Ovary (tissue), 9 donors: ENCODE results near the gene OR2V2. TPM values are rescaled to one million over a fixed set of nuclear protein-coding genes. Genes with fewer than 3 reads are reported as not detected.

Experiments used
- DNase-seq, 5 donors: peaks; one replicate each; pipeline ENCODE4 v3.0.0-alpha.2; 2019 to 2020
- H3K27ac ChIP-seq, 2 donors: fragments of 200-600 bp; one replicate each; pipeline versions ENCODE4 v1.5.1 to v1.8.0; 2019 to 2022
- H3K27me3 ChIP-seq: fragments of 200-600 bp; one replicate; pipeline ENCODE4 v1.8.0; 2022
- H3K36me3 ChIP-seq: fragments of 200-600 bp; sonication (generic); one replicate; pipeline ENCODE4 v1.5.1; 2019
- H3K4me1 ChIP-seq: one replicate; pipeline ENCODE4 v1.8.1; 2013; ENCODE audit warnings: mild to moderate bottlenecking, moderate library complexity; ENCODE audit not compliant: insufficient read depth
- H3K4me3 ChIP-seq: fragments of 200-600 bp; sonication (generic); one replicate; pipeline ENCODE4 v1.5.1; 2017
- H3K9me3 ChIP-seq, 2 donors: fragments of 200-600 bp in 1 of 2; sonication (generic) in 1 of 2; one replicate each; pipeline versions ENCODE4 v1.5.1 to v1.8.1; 2013 to 2019; ENCODE audit warnings: mild to moderate bottlenecking in 1 of 2, moderate library complexity in 1 of 2
- EP300 ChIP-seq: sonication (generic); formaldehyde crosslinking; IDR thresholded peaks from one replicate; pipeline ENCODE4 v1.6.1; 2017; ENCODE audit warnings: antibody characterized with exemption
- POLR2A ChIP-seq: fragments of 450-650 bp; IDR thresholded peaks from one replicate; pipeline ENCODE4 v1.6.1; 2017; ENCODE audit warnings: antibody characterized with exemption, mild to moderate bottlenecking, moderate library complexity
- WGBS, 3 donors: extraction: QIAGEN DNeasy Blood & Tissue Kit in 1 of 3; methylation state at CpG; one replicate each; pipeline versions ENCODE4 v1.1.5 to v1.1.7; 2013 to 2017; 5-methylcytosine and 5-hydroxymethylcytosine counted together
- intact Hi-C, 4 donors: fragments of 100-400 bp; cut with DNase I; formaldehyde crosslinking; loops; one replicate each; pipeline versions ENCODE4 v1.11.0 to v1.15.1; 2022 to 2023
- polyA plus RNA-seq, 2 donors: library from polyadenylated mRNA; stranded (reverse); fragments of 200-250 nt in 1 of 2; fragments of 350-450 nt in 1 of 2; fragmentation: Illumina TruSeq in 1 of 2; extraction: RNeasy Lipid Tissue Mini Kit (QIAGEN cat#74804) in 1 of 2; gene quantifications; one replicate each; pipeline ENCODE4 v1.2.3, GENCODE V29; 2013 to 2014
- total RNA-seq, 7 donors: library from RNA; depleted of rRNA in 2 of 7; stranded (reverse); fragments of >200 nt in 2 of 7; fragmentation: NEBNext Ultra II Directional in 3 of 7; extraction: Animal tissue kit (Norgen Biotek cat#: 25700) in 3 of 7; gene quantifications; one replicate each; pipeline versions ENCODE4 v1.1.0 to v1.2.4, GENCODE V29; 2016 to 2023
- TF ChIP-seq, protein P1 (sequence below), 3 donors: fragments of 450-650 bp in 2 of 3; fragments of 200-600 bp in 1 of 3; IDR thresholded peaks; one replicate each; pipeline versions ENCODE4 v1.5.1 to v1.8.0; 2016 to 2022; ENCODE audit warnings: antibody characterized with exemption in 3 of 3, mild to moderate bottlenecking in 1 of 3
- donor health status: DM: no; HTN: no; CAD: no; lungs with moderate emphysema.
- donor health status: DM: no; HTN: no; CAD: no.
- donor health status: Bipolar disorder and iron deficiency.
- donor health status: DM: yes; HTN: yes; CAD: no.
- donor health status: DM: no; HTN: no; CAD: no.
- donor health status: DM: yes; HTN: yes; CAD: no.

OR2V2 gene
- total and polyA plus RNA-seq, 9 donors: 0.80 TPM; not detected in 8

DNA sequence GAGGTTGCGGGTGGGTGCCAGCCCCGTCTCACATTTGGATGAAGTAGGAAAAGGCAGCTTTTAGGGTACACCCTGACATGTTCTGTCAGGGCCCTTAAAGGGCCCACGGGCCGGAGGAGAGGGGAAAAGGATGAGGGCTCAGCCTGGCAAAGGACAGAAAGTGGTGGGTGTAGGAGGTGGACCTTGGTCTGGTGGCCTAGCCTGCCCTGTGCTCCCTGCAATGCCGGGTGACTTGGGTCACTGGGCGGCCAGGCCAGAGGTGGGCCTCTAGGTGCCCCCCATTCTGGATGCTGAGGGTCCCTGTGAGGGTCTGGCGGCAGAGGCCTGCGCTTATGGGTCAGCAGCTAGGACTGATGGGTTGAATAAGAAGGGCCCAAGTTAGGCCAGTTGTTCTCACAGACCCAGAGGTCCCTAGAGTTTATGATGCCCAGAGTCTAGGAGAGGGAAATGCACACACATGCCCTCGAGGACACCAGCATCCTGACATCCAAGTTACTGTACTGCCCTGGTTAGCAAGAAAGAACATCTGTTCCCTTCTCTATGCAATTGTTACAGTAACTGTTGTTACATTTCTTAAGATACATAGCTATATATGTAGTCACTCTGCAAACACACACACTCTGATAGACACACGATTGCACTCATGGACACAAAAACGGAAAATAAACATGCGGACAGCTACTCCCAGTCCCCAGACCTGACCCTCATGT, 45.1 kb downstream of the OR2V2 start:
- 42 to 56% (median 49%) methylated on average over 12 of the region's 12 CpGs for WGBS, 3 donors
- no peak for TF ChIP-seq EP300
- TF ChIP-seq POLR2A: no peak
- TF ChIP-seq, protein P1, sequence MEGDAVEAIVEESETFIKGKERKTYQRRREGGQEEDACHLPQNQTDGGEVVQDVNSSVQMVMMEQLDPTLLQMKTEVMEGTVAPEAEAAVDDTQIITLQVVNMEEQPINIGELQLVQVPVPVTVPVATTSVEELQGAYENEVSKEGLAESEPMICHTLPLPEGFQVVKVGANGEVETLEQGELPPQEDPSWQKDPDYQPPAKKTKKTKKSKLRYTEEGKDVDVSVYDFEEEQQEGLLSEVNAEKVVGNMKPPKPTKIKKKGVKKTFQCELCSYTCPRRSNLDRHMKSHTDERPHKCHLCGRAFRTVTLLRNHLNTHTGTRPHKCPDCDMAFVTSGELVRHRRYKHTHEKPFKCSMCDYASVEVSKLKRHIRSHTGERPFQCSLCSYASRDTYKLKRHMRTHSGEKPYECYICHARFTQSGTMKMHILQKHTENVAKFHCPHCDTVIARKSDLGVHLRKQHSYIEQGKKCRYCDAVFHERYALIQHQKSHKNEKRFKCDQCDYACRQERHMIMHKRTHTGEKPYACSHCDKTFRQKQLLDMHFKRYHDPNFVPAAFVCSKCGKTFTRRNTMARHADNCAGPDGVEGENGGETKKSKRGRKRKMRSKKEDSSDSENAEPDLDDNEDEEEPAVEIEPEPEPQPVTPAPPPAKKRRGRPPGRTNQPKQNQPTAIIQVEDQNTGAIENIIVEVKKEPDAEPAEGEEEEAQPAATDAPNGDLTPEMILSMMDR (IDR thresholded peaks at IDR 0.05): no peak
- Histone ChIP-seq H3K4me3 (peak overlapping the region; percentile 79), H3K4me1 (peaks cover 7% of the 10 kb centered on the region), H3K27ac (peak overlapping the region; percentile 75 to 91), H3K36me3 (no peaks in the 10 kb centered on the region), H3K27me3 (no peaks in the 10 kb centered on the region), H3K9me3 (no peaks in the 10 kb centered on the region)
- intact Hi-C loops: no loop called here
- DNase-seq: peak in 1 of 5 donors; percentile 50

DNA sequence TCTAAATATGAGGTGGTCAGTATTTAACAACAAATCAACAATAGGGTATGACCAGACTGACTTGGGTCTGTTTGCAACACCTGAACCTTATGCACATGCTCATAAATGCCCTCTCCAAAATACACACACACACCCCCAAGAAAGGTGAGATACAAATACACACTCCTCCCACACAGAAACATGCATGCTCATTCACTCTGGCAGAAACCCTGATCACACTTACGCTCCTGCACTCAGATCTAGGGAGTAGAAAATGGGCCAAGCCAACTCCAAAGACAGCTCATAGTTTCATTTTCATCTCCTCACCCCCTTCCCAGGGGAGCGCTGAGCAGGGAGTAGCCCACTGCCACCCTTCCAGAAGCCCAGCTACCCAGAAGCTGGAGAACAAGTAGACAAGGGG, 46.3 kb downstream of the OR2V2 start:
- intact Hi-C loops: no loop called here
- Histone ChIP-seq H3K4me3 (no peak overlapping the region), H3K36me3 (no peaks in the 10 kb centered on the region), H3K4me1 (peaks cover 7% of the 10 kb centered on the region), H3K27me3 (no peaks in the 10 kb centered on the region), H3K9me3 (no peaks in the 10 kb centered on the region), H3K27ac (no peak overlapping the region)
- 84 to 93% (median 88%) methylated on average over 2 of the region's 2 CpGs for WGBS, 3 donors
- no peak for TF ChIP-seq POLR2A
- TF ChIP-seq, protein P1 (IDR thresholded peaks at IDR 0.05): no peak
- TF ChIP-seq EP300: no peak
- DNase-seq: no peak

DNA sequence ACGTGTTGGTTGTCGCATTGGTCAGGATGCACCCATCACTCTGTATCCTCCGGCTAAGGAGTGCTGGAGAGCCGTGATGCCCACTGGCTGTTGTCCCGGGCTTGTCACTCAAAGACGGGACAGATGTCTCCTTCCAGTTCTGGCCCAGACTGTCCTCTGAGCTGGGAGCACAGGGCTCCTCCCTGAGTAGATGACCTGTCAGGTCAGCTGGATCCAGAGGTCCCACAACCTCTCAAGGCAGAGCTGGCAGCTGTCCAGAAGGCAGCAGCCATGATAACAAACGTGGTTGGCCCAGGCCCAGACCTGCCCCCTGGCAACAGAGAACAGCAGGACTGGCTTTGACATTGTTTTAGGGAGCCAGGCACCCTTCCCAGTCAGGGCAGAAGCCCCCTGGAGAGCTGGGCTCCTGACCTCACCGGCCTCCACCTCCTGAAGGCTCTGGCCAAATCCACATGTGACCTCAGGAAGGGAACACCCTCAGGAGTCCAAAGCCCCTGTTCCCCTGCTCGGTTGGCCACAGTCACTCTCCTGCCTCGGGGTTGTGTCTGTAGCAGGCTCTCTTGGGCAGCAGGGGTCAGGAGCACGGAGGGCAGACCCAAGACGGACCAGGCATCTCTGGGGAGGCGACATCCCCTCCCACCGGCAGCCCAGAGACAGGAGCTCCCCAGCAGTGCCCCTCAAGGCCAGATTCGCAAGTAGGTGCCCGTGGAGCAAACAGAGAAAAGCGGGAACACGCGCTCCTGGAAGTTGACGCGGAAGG, 47.3 kb downstream of the OR2V2 start:
- Histone ChIP-seq H3K27ac (no peak overlapping the region), H3K9me3 (no peaks in the 10 kb centered on the region), H3K36me3 (no peaks in the 10 kb centered on the region), H3K27me3 (no peaks in the 10 kb centered on the region), H3K4me3 (no peak overlapping the region), H3K4me1 (peaks cover 7% of the 10 kb centered on the region)
- WGBS, 3 donors: 57 to 64% (median 63%) methylated on average over 21 of the region's 21 CpGs
- DNase-seq: peak in 2 of 5 donors; percentile 59 to 64
- intact Hi-C loops: no loop called here
- no peak for TF ChIP-seq EP300

DNA sequence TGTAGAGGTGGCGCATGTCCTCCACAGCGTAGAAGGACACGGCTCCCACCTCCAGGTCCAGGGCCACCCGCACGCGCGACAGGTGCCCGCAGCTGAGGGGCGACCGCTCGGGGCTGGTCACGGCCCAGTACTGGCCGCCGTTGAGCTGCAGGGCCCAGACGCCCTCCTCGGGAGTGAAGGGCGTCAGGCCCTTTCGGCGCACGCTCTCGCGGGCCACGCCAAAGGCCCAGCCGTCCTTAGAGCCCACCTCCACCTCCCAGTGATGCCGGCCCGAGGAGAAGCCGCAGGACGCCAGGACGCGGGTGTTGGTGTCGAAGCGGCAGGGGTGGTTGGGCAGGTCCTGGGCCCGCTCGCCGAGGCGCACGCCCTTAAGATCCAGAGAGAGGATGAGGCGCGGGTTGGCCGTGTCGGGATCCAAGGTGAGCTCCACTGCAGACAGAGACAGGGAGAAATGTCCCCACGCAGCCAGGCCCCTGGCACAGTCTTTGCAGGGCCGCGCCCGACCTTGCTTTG, 47.9 kb downstream of the OR2V2 start:
- Histone ChIP-seq H3K36me3 (no peaks in the 10 kb centered on the region), H3K27ac (no peak overlapping the region), H3K9me3 (no peaks in the 10 kb centered on the region), H3K27me3 (no peaks in the 10 kb centered on the region), H3K4me3 (no peak overlapping the region), H3K4me1 (peaks cover 7% of the 10 kb centered on the region)
- intact Hi-C loops: no loop called here
- TF ChIP-seq EP300 (no peak), POLR2A (no peak)
- TF ChIP-seq, protein P1 (IDR thresholded peaks at IDR 0.05): no peak
- WGBS, 3 donors: 57 to 74% (median 58%) methylated on average over 40 to 45 of the region's 45 CpGs
- DNase-seq: no peak
